Activated CD4-positive, CD25-positive, alpha-beta regulatory T cell treated with anti-CD3 and anti-CD28 coated beads, Interleukin-2, amount 50 U/mL, for 72 hours (primary cell): ENCODE data around the gene TRIM27.
"Not testable (repeated sequence)": the region's sequence is repeated elsewhere in the genome, so short reads cannot be mapped to it uniquely, and the experiment has no call there.

Experiments
- DNase-seq: peaks from one replicate; pipeline ENCODE4 v3.0.0; 2021

TRIM27 gene

GRCh38 chr6:28941684-28942448 lies 18.1 kb upstream of the TRIM27 start:
- no peak for DNase-seq

GRCh38 chr6:28940858-28941683 lies 17.3 kb upstream of the TRIM27 start:
- peak; percentile 70 for DNase-seq

DNA sequence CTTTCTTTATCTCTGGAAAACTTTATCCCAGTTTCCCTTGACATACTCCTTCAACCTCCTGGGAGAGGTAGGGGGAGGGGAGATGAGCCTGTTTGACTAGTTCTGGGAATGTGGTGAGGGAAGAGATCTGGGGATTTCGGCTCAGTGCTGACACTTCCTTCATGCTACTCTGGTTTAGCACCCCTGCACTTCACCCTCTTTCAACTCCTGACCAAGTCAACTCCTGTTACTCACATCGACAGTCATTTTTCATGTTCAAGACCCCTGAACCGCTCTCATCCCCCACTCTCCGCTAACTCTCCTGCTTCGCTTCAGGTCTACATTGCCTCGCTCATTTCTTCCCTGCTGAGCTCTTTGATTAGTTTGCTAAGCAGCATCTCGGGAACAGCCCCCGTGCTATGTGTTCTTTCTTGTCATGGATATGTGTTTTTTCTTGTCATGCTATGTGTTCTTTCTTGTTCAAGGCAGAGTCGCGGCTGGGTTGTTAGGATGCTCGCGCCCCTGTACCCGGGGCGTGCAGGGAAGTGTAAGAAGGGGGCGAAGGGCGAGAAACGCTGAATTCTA lies 16.6 kb upstream of the TRIM27 start:
- DNase-seq = no peak

GRCh38 chr6:28933069-28933468 lies 9.3 kb upstream of the TRIM27 start:
- no peak for DNase-seq

GRCh38 chr6:28929887-28930620 lies 6.3 kb upstream of the TRIM27 start:
- no peak for DNase-seq

DNA sequence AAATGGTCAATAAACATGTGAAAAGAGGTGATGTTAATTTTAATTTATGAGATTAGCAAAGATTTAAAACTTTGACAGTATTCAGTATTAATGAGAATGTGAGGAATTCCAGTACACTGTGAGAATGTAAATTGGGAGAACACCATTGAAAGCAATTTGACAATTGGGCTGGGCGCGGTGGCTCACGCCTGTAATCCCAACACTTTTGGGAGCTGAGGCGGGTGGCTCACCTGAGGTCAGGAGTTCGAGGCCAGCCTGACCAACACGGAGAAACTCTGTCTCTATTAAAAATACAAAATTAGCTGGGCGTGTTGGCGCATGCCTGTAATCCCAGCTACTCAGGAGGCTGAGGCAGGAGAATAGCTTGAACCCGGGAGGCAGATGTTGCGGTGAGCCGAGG lies 5.6 kb upstream of the TRIM27 start:
- DNase-seq = not testable (repeated sequence)

DNA sequence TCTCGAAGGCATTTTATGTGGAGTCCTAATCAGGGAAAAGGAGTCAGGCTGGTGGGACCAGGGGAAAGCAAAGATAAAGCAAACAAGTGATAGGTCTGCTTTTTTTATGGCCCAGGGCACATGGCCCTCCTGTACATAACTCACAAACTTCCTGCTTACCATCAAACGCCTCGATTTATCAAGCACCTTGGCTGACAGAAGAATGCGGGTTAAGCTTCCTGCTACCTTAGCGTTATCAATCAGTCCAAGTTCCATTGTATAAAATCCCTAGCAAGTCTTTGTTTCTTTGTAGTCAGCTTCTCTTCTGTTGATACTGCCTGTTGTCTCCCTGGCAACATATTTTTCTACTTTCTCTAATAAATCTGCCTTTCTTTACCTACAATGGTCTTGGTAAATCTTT lies 4.1 kb upstream of the TRIM27 start:
- no peak for DNase-seq

- peak; percentile 58 for DNase-seq
These were observed 916 bp downstream of the TRIM27 start for GRCh38 chr6:28922821-28923317.

DNA sequence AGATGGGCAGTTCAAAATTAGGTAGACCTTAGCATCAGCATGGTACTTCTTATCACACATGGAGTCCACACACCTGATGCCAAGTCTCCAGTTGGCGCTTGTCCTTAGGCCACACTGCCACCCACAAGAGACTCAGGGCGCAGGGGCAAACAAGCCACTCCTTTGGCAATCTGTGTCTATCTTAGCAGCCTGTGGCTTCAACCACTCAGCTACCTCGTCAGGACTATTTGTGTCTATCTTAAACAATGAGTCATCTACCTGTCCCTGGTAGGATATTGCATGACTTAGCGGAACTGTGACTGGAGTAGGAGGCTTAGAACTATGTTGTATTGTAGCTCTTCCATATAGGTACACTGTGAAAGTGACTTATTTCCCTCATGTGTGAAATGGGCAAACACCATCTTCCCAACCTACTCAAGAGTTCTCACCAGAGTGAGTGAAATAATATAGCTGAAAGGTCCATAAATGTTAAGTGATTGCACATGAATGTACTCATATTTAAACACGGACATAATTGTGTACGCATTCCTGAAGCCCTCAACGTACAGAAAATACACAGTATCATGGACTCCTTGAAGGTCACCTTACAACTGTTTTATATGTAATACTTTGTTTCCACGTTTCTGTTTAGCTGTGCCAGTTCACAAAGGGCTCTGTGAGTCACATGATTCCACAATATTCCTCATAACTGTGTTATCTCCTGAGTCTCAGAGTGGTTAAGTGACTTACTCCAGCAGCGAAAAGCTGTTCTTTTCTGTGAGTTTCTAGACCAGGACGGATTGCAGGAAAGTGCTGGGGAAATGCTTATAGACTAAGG lies 1.6 kb downstream of the TRIM27 start:
- no peak for DNase-seq

GRCh38 chr6:28920281-28920680 lies 3.5 kb downstream of the TRIM27 start:
- DNase-seq = no peak

- DNase-seq = no peak
These were observed 8.8 kb downstream of the TRIM27 start for GRCh38 chr6:28914941-28915340.

- DNase-seq = no peak
These were observed 12.7 kb downstream of the TRIM27 start for GRCh38 chr6:28910901-28911690.

DNA sequence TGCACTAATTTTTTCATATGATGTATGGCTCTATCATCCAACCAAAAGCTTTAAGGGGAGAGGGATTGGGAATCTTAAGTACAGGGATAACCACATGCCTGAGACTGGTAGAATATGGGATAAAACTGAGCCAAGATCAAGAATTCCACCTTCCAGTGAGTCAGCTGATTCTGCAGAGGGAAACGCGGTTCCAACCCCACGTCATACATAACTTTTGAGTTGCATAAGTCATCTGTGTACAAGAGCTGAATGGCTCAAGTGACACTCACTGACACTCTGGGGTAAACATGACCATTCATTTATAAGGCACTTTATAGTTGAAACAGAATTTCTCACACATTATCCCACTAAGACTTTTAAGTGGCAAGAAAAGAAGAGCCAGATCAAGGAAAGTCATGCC lies 16.4 kb downstream of the TRIM27 start:
- no peak for DNase-seq

GRCh38 chr6:28906669-28907068 lies 17.1 kb downstream of the TRIM27 start:
- no peak for DNase-seq

DNA sequence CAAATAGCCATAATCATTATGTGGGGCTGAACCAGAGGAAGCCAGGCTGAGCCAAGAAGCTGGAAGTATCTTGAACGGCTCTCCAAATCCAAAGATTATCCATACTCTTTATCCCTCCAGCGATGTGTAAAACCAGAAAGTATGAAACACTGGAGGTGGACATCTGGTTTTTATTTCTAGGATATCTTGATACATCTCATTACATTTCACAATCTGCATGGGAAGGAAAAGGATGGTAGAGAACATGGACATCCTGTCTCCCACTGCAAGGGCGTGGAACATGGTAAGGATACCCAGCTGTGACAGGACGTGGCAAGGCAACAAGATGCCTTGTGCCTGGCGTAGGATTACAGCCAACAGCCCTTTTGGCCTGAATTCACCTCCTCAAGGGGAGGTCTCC lies 20.1 kb downstream of the TRIM27 start:
- no peak for DNase-seq

- DNase-seq = no peak
These were observed 22.0 kb downstream of the TRIM27 start for GRCh38 chr6:28901831-28902230.

- no peak for DNase-seq
These were observed 23.1 kb downstream of the TRIM27 start for GRCh38 chr6:28900577-28901256.

- no peak for DNase-seq
These were observed 25.1 kb downstream of the TRIM27 start for GRCh38 chr6:28898710-28898965.

DNA sequence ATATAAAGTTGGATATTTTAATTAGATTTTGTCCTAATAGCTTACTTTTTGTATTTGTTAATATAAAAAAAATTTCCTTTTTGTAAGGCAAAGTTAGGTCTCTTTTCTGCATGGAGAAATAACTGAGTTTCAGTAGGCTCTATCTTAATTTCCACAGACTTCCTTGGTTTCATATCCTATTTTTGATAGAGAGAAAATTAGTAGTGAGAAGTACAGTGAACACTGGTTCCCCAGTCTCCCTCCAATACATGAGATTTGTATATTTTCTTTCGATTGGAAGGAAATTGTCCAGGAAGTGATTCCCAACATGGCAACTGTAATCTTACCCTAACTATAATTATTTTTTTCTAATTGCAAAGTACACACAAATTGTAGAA lies 26.4 kb downstream of the TRIM27 start:
- no peak for DNase-seq

GRCh38 chr6:28896505-28897368 lies 27.0 kb downstream of the TRIM27 start:
- DNase-seq = peak; percentile 47
